Astrocyte of the cerebellum (primary cell): ENCODE data around the gene BICDL1.

Source experiments
- DNase-seq: peaks from one replicate; pipeline ENCODE4 v3.0.0-alpha.2; 2011; ENCODE audit warnings: low read depth
- H3K4me3 ChIP-seq: 2 replicates; pipeline ENCODE4 v1.5.1; 2011; ENCODE audit warnings: mild to moderate bottlenecking, low read depth, low read length, moderate library complexity
- CTCF ChIP-seq: IDR thresholded peaks from 2 replicates; pipeline ENCODE4 v1.5.1; 2012; ENCODE audit warnings: low read length, low read depth, moderate library complexity, mild to moderate bottlenecking; ENCODE audit errors: missing control alignments
- in situ Hi-C: cut with HindIII; loops from 2 replicates; pipeline ENCODE4 v1.10.0; 2017; ENCODE audit warnings: low sequenced_read_pairs

The BICDL1 gene

DNA sequence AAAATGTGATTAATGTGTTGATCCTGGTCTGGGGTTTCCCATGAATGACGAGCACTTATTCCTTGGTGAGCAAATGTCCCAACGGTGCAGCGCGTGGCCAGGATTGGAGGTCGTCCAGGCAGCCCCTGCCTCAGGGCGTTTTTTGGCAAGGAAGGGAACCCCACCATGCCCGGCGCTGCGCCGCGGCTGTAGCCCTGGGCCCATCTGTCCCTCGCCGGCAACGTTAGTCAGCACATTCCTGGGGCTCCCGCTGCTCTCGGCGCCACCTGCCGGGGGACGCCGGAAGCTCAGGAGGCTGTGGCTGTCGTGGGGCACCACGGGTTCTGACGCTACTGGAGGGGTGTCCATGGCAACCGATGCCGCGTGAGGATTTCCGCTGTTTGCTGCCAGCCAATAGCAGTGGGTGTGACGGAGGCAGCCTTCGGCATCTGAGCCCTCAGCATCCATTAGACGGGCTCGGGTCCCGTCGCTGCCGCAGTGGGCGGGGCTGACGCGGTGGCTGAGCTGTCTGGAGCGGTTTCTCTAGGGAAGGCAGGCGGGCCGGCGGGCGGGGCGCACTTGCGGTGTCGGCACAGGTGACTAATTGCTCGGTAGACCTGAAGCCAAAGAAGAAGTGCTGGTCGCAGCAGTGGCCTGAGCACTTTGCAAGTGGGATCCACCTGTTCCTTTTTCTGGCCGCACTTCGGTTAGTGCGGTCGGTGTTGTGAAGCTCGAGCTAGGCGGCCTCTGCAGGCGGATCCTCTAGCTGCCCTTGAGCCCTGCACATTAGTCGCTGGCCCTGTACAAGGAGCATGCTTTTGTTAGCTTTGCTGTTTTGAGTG, 98.0 kb downstream of the BICDL1 start:
- peak; percentile 97 for TF ChIP-seq CTCF
- in situ Hi-C loops = no loop called here
- peak overlapping the region; percentile 44 for H3K4me3 ChIP-seq
- DNase-seq = peak; percentile 96

GRCh38 chr12:120089105-120089504, 100.1 kb downstream of the BICDL1 start:
- in situ Hi-C loops = no loop called here
- no peak for TF ChIP-seq CTCF
- no peak overlapping the region for H3K4me3 ChIP-seq
- no peak for DNase-seq

DNA sequence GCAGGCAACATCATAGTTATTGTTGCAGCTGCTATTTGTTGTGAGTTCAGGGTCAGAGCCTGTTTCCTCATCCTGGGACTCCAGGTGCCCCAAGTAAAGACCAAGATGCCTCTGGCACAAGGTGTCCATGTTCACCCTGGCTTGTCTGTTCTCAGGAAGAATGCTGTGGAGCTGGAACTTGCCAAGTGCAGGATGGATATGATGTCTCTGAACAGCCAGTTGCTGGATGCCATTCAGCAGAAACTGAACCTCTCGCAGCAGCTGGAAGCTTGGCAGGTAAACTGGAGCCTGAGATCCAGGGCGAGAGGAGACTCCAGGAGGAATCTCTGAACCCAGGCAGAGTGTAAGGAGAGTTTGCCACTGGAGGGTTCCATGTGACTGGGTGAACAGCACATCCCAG, 100.8 kb downstream of the BICDL1 start:
- TF ChIP-seq CTCF = no peak
- DNase-seq = no peak
- in situ Hi-C loops = no loop called here
- no peak overlapping the region for H3K4me3 ChIP-seq

DNA sequence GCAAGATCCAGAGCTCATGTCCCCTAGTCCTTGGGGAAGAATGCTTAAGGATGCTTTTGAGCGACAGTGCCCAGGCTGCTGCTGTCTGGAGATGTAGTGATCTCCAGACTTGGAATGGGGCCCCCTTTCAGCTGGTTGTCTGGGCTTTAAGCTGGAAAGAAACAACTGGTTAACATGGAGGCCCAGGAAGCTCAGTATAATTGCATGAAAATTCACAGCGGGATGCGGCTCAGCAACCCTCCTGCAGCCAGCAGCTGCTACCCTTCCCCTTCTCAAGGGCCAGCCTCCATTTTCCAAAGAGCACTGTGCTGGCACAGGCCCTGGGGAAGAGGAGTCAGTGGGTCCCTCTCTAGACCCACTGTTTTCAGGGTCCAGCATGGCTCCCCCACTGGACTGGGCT, 101.2 kb downstream of the BICDL1 start:
- no peak for TF ChIP-seq CTCF
- in situ Hi-C loops = no loop called here
- DNase-seq = no peak
- H3K4me3 ChIP-seq = no peak overlapping the region

GRCh38 chr12:120090626-120091295, 101.7 kb downstream of the BICDL1 start:
- in situ Hi-C loops = no loop called here
- DNase-seq = no peak
- no peak overlapping the region for H3K4me3 ChIP-seq
- no peak for TF ChIP-seq CTCF

- no peak overlapping the region for H3K4me3 ChIP-seq
- in situ Hi-C loops = no loop called here
- no peak for DNase-seq
- TF ChIP-seq CTCF = no peak
Observed at GRCh38 chr12:120091371-120092090, 102.5 kb downstream of the BICDL1 start.
